IPS-NIHi7 (cell line): ENCODE results near the gene EPG5.
A peak's percentile ranks its signal among the peaks of the same experiment; 100 is the strongest.
"Not testable (repeated sequence)": the region's sequence is repeated elsewhere in the genome, so short reads cannot be mapped to it uniquely, and the experiment has no call there.

ENCODE experiments used
- DNase-seq: peaks from one replicate; pipeline ENCODE4 v3.0.0; 2012; ENCODE audit warnings: mixed read lengths; ENCODE audit errors: extremely low spot score

EPG5 gene, protein sequence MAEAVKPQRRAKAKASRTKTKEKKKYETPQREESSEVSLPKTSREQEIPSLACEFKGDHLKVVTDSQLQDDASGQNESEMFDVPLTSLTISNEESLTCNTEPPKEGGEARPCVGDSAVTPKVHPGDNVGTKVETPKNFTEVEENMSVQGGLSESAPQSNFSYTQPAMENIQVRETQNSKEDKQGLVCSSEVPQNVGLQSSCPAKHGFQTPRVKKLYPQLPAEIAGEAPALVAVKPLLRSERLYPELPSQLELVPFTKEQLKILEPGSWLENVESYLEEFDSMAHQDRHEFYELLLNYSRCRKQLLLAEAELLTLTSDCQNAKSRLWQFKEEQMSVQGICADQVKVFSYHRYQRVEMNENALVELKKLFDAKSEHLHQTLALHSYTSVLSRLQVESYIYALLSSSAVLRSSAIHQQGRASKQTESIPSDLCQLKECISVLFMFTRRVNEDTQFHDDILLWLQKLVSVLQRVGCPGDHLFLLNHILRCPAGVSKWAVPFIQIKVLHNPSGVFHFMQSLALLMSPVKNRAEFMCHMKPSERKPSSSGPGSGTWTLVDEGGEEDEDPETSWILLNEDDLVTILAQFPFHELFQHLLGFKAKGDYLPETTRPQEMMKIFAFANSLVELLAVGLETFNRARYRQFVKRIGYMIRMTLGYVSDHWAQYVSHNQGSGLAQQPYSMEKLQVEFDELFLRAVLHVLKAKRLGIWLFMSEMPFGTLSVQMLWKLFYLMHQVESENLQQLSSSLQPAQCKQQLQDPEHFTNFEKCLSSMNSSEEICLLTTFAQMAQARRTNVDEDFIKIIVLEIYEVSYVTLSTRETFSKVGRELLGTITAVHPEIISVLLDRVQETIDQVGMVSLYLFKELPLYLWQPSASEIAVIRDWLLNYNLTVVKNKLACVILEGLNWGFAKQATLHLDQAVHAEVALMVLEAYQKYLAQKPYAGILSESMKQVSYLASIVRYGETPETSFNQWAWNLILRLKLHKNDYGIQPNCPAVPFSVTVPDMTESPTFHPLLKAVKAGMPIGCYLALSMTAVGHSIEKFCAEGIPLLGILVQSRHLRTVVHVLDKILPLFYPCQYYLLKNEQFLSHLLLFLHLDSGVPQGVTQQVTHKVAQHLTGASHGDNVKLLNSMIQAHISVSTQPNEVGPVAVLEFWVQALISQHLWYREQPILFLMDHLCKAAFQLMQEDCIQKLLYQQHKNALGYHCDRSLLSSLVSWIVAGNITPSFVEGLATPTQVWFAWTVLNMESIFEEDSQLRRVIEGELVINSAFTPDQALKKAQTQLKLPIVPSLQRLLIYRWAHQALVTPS (N-terminal part only)

DNA sequence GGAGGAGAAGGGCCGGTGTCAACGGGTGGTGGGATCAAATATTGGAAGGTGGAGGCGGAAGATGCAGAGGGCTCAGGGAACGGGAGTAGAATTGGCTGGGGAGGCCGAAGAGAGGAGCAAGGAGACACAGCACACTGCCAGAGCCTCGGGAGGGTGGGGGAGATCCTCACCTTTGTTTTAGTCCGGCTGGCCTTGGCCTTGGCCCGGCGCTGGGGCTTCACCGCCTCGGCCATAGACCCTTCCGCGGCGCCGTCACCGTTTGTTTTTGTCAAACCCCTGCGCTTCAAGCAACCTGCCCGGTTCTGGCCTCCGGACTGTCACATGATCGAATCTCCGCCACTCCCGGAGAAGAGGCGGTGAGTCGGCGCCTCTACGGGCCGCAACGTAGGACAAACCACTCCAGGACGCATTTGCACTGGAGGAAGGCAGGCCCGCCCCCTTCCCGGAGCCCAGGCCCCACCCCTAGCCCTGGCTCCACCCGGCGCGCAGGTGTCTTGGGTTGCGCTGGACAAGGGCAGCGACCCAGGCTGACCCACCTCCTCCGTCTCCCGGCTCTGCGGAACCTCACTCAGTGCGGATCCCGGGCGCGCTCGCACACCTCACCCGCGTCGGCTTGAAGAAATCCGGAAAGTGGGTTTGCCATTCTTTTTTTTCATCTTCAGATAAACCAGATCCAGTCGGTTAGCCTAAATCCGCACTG lies at the start of gene EPG5:
TSS of gene EPG5 (minus strand) at position 323 of the 700 bp plus-strand sequence. CDS start at position 233, 90 bp downstream.
- DNase-seq, result peak; percentile 97

DNA sequence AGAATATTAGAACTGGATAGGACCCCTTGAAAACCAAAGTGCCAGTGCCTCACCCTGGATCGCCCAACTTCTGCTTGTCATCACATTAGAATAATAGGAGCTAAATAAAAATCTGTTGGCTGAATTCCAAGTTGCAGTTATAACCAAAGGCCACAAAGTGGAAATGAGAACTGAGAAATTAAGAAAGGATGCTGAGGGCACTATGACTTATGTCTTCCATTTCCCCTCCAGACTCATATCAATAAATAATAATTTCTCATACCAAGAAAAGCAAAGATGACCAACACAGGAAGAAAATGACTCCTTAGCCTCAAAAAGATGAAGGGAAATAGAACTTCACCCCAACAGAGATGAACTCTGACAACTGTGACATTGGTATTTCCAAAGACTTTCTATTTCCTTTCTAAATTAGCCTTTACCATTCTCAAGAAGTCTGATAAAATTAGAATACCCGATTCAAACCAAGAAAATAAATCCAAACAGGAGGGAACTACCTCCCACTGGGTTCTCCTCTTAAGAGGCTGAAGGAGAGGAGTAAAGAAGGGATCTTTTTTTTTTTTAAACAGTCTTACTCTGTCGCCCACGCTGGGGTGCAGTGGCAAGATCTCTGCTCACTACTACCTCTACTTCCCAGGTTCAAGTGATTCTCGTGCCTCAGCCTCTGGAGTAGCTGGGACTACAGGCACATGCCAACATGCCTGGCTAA lies 46.5 kb upstream of the EPG5 start:
- no peak for DNase-seq

DNA sequence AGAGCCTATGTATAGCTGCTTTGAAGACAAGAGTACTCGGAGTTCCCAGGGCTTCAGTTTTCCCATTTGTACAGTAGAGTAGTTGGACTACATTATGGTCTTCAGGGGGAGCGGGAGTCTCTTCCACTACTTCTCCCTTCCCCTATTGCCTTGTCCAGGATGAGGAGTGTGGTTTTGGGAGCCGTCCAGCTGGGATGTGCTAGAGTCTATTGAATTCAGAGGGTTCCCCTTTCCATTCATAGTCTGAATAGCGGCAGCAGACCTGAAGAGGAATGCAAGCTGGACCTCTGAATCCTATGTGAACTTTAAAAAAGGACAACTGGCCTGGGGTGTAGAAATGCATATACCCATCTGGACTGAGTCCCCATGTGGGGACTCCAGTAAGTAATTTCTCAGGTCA lies 43.5 kb upstream of the EPG5 start:
- no peak for DNase-seq

DNA sequence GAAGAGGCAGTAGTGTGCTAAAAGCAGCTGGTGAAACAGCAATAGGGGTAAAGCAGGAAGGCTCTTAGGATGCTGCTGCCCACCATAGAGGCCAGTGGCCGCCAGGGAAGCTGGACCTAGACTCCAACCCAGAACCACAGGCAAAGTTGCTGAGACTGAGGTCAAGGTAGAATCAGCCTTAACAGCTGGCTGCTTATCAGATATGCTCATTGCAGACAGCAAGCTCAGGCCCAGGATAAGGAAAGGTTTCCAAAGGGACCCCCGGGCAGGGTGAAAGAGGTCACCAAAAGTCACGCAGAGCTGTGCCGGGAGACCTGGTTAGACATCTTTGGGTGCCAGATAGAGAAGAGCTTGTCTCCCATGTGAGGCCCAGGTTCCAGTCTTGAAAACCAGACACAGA lies 42.9 kb upstream of the EPG5 start:
- DNase-seq, result no peak

DNA sequence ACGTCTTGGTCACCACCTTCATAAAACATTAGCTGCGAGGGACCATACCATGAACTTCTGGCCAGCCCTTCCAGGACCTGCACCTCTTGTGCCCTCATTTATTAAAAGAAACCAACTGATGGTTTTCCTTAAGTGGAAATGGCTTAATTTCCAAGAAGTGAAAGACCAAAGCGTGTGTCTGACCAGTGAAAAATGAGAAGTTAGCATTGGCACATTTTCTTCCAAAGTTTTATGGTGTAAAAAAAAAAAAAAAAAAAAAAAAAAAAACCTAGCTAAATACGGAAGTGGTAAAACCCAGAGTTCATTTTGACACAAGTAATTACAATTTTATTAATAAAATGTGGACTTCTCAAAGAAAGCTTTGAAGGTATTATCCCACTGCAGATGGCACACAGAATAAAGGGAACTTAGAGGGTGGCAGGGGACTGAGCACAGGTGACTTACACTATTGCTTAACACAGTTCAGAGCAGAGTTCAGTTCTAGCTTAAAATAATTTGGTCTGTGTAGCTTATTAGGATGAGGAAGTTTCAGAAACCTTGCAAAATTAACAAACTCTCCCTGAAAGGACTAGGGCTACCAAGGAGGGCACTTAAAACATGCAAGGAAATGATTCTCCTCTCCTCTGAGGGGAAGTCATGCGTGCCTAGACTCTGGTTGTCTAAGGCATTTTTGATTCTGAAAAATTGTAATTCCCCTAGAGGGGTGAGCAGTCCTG lies 42.2 kb upstream of the EPG5 start:
- no peak for DNase-seq

GRCh38 chr18:46008531-46008930 lies 41.4 kb upstream of the EPG5 start:
- DNase-seq, result no peak

GRCh38 chr18:46007165-46007564 lies 40.0 kb upstream of the EPG5 start:
- no peak for DNase-seq

DNA sequence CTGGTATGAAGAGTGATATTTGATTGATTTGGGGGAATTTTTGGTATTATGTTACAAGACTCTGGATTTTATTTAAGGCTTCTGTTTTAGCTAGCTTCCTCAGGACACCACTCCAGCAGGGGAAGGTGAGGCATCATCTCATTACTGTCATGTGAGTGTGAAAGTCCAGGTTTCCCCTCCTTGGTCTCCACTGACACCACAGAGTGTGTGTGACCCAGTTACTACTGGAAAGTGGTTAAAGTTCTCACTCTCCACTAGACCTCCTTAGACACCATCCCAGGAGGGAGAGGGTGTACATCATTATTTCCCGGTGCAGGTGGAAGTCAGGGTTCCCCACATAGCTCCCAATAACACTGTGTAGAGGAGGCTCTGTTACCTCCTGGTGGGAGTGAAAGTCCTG lies 35.8 kb upstream of the EPG5 start:
- DNase-seq, result no peak

DNA sequence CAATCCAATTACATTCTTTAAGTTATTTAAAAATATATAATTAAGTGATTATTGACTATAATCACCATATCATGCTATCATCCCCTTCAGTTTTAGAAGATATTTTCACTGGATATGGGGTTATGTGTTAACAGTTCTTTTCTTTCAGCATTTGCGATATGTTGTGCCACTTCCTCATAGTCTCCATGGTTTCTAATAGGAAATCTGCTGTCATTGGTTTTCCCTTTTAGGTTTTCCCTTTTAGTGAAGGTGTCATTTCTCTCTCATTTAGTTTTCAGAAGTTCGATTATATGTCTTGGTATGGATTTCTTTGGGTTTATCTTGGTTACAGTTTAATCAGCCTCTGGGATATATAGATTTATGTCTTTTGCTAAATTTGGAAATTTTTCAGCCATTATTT lies 34.8 kb upstream of the EPG5 start:
- DNase-seq, result no peak

- no peak for DNase-seq
These were observed 33.9 kb upstream of the EPG5 start for GRCh38 chr18:46001074-46001473.

DNA sequence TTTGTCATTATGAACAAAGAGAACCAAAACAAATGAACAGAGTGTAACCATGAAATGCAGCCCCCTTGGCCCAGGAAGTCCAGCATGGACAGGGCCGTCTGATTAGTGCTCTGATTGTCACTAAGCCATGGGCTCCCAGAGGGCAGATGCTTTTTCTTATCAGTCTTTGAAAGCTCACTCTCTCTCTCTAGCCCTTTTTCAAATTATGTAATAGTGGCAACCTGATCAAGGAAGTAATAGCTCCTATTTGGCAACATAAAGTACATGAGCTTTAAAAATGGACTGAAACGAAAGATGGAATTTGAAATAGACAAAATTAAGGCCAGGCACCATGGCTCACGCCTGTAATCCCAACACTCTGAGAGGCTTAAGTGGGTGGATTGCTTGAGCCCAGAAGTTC lies 32.4 kb upstream of the EPG5 start:
- no peak for DNase-seq

DNA sequence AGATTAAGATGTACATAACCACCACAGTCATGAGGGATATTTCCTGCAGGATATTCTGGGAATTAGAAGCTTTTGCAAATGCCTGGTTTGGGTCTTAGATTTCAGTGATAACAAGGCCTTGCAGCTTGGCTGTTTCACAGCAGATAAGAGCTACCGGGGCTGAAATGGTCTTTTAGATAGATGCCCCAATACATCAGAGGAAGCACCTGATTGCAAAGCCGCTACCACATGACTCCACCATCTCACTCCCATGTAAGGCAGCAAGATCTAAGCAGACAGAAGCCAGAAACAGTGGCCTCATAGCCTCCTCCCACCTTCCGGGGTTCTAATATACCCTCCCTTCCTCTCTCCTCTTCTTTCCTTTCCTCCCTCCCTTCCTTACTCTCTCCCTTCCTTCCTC lies 31.1 kb upstream of the EPG5 start:
- DNase-seq, result peak; percentile 31

GRCh38 chr18:45997700-45998151 lies 30.6 kb upstream of the EPG5 start:
- DNase-seq, result no peak

- no peak for DNase-seq
These were observed 28.3 kb upstream of the EPG5 start for GRCh38 chr18:45995461-45995860.

DNA sequence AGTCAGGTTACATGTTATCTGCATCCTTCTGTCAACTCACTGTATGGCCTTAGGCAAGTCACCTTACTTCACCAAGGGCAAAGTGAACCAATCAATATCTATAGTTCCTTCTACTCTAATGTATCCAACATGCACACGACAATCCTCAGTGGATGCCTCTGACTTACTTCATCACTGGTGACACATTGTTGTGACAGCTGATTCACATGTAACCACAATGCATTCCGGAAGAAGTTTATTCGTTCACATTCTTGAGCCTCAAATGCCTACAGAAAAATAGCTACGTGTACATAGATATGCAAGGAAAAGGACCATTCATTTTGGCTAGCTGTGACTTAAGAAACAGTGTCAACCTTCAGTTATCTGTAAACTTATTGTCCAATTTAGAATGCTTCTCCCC lies 26.3 kb upstream of the EPG5 start:
- DNase-seq, result no peak

GRCh38 chr18:45992527-45992926 lies 25.4 kb upstream of the EPG5 start:
- not testable (repeated sequence) for DNase-seq

DNA sequence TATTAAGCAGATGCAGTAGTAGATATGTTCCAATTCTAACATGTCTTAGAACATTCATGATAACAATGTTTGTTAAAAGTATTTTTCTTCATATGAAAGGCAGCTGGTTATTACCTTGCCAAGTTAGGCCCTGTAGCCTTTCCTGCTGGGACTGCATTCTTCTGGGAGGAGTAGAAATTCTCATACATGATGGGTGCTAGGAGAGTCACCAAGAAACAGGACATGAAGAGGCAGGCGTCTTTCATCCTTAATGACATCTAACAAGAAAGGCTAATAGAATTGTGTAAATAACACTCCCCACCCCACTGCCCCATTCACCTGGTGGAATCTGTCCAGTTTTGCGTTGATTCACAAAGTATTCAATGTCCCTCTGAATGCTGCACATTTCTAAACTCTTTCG lies 24.7 kb upstream of the EPG5 start:
- DNase-seq, result no peak

DNA sequence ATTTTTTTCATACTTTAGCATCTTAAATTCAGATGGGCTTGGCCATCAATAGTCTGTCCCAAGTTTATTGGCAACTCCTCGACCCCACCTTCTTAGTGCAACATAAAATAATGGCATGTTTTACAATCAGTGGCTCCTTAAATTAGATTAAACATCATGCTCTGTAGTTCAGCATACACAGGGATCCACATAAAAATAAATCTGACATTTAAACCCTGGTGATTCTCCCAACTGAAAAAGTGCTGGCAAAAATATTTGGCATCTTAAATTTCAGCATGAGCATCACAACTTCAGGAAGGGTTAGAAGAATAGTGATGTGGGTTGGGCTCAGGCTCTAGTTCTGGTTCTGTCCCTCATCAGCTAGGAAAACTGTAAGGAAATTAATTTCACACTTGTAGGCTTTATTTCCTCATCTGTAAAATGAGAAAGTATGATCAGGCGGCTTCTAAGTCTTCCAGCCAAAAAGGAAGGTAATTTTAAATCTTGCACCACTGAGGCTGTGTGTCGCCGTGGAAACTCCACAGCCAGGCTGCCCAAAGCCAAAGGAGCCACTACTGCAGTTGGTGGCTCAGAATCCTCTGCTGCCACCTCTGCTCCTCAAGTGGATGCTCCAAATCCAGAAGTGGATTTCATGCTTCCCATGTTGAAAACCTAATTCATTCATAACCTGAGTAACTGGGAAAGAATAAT lies 17.6 kb upstream of the EPG5 start:
- DNase-seq, result no peak

DNA sequence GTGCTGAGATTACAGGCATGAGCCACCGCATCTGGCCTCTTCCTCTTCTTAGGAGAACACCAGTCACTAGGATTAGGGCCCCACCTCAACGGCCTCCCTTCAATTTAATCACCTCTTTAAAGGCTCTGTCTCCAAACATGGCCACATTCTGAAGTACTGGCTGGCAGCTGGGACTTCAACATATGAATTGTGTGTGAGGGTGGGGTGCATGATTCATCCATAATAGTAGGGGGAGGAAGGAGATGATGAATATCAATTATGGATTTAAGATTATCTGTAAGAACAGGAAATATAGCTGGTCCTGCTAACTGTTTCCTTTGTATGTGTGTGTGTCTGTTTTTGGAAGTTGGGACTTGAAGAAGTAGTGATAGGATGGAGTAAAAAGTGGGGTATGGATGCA lies 14.7 kb upstream of the EPG5 start:
- no peak for DNase-seq
